Measurements from ENCODE around the gene UGT1A5. TPM values are rescaled to one million over a fixed set of nuclear protein-coding genes. Genes with fewer than 3 reads are reported as not detected.
"Not testable (repeated sequence)": the region's sequence is repeated elsewhere in the genome, so short reads cannot be mapped to it uniquely, and the experiment has no call there.

The UGT1A5 gene
- total and polyA plus RNA-seq, 8 donors, result not detected

- intact Hi-C loops (cut with DNase I), result no loop called here
- H3K36me3 ChIP-seq, result no peaks in the 10 kb centered on the region
- no peak for DNase-seq
- H3K4me1 ChIP-seq, result no peaks in the 10 kb centered on the region
- no peaks in the 10 kb centered on the region for H3K9me3 ChIP-seq
- no peak for FAIRE-seq
- no peak for ATAC-seq
- 89 to 91% methylated on average over 44 to 46 of the region's 46 CpGs for WGBS, 2 donors
- no peaks in the 10 kb centered on the region for H3K27me3 ChIP-seq
- no peak for TF ChIP-seq CTCF (IDR thresholded peaks at IDR 0.05)
- H3K4me3 ChIP-seq, result no peak overlapping the region
- H3K27ac ChIP-seq, result no peak overlapping the region
Measured at GRCh38 chr2:233743464-233744259, 31.0 kb downstream of the UGT1A5 start.

- H3K4me3 ChIP-seq, result no peak overlapping the region
- 57 to 62% methylated on average over 5 of the region's 5 CpGs for WGBS, 2 donors
- DNase-seq (no peak), FAIRE-seq (no peak), ATAC-seq (no peak)
- H3K9me3 ChIP-seq, result no peaks in the 10 kb centered on the region
- H3K4me1 ChIP-seq, result no peaks in the 10 kb centered on the region
- H3K27ac ChIP-seq, result no peak overlapping the region
- TF ChIP-seq CTCF (IDR thresholded peaks at IDR 0.05), result no peak
- H3K27me3 ChIP-seq, result no peaks in the 10 kb centered on the region
- no peaks in the 10 kb centered on the region for H3K36me3 ChIP-seq
- intact Hi-C loops (cut with DNase I), result no loop called here
Measured at GRCh38 chr2:233745073-233745755, 32.5 kb downstream of the UGT1A5 start.

GRCh38 chr2:233745838-233746237 is 33.1 kb downstream of the UGT1A5 start:
- ATAC-seq, result not testable (repeated sequence)

GRCh38 chr2:233746475-233747282 is 34.0 kb downstream of the UGT1A5 start:
- Histone ChIP-seq H3K9me3 (no peaks in the 10 kb centered on the region), H3K27me3 (no peaks in the 10 kb centered on the region), H3K4me1 (no peaks in the 10 kb centered on the region), H3K4me3 (no peak overlapping the region), H3K27ac (no peak overlapping the region), H3K36me3 (no peaks in the 10 kb centered on the region)
- no peak for TF ChIP-seq CTCF (IDR thresholded peaks at IDR 0.05)
- ATAC-seq (peak in 3 of 4 donors; percentile 38 to 79 (median 63)), DNase-seq (no peak), FAIRE-seq (no peak)
- 50 to 56% methylated on average over 10 of the region's 10 CpGs for WGBS, 2 donors
- intact Hi-C loops (cut with DNase I), result no loop called here

More at GRCh38 chr2:233745838-233746237, 33.1 kb downstream of the UGT1A5 start:
- H3K36me3 ChIP-seq; DNase-seq; H3K4me3 ChIP-seq; H3K4me1 ChIP-seq; H3K27me3 ChIP-seq; intact Hi-C loops (cut with DNase I); H3K27ac ChIP-seq; H3K9me3 ChIP-seq; FAIRE-seq: not testable (repeated sequence)
- WGBS, 2 donors, result 52 to 57% methylated on average over 2 of the region's 2 CpGs

GRCh38 chr2:233747283-233747544 is 34.5 kb downstream of the UGT1A5 start:
- 87 to 89% methylated on average over 6 of the region's 6 CpGs for WGBS, 2 donors
- no peak for FAIRE-seq

GRCh38 chr2:233750689-233751088 is 38.0 kb downstream of the UGT1A5 start:
- not testable (repeated sequence) for ATAC-seq
- 79 to 86% methylated on average over 2 of the region's 2 CpGs for WGBS, 2 donors

More at GRCh38 chr2:233747283-233747544, 34.5 kb downstream of the UGT1A5 start:
- Histone ChIP-seq H3K27me3 (no peaks in the 10 kb centered on the region), H3K36me3 (no peaks in the 10 kb centered on the region), H3K4me3 (no peak overlapping the region), H3K9me3 (no peaks in the 10 kb centered on the region), H3K27ac (no peak overlapping the region), H3K4me1 (no peaks in the 10 kb centered on the region)
- ATAC-seq, result no peak
- no peak for TF ChIP-seq CTCF (IDR thresholded peaks at IDR 0.05)
- intact Hi-C loops (cut with DNase I), result no loop called here
- DNase-seq, result no peak

GRCh38 chr2:233751212-233752009 is 38.7 kb downstream of the UGT1A5 start:
- H3K9me3 ChIP-seq; ATAC-seq; H3K27me3 ChIP-seq; intact Hi-C loops (cut with DNase I); H3K27ac ChIP-seq; H3K4me1 ChIP-seq; DNase-seq; H3K4me3 ChIP-seq; FAIRE-seq; H3K36me3 ChIP-seq: not testable (repeated sequence)
- 53 to 57% methylated on average over 2 of the region's 2 CpGs for WGBS, 2 donors

More at GRCh38 chr2:233750689-233751088, 38.0 kb downstream of the UGT1A5 start:
- H3K27me3 ChIP-seq; H3K4me3 ChIP-seq; FAIRE-seq; DNase-seq; H3K4me1 ChIP-seq; H3K27ac ChIP-seq; H3K9me3 ChIP-seq; intact Hi-C loops (cut with DNase I); H3K36me3 ChIP-seq: not testable (repeated sequence)

Data from pancreas (tissue), 10 donors.